ENCODE measurements around the gene GRK1.

The GRK1 gene

DNA sequence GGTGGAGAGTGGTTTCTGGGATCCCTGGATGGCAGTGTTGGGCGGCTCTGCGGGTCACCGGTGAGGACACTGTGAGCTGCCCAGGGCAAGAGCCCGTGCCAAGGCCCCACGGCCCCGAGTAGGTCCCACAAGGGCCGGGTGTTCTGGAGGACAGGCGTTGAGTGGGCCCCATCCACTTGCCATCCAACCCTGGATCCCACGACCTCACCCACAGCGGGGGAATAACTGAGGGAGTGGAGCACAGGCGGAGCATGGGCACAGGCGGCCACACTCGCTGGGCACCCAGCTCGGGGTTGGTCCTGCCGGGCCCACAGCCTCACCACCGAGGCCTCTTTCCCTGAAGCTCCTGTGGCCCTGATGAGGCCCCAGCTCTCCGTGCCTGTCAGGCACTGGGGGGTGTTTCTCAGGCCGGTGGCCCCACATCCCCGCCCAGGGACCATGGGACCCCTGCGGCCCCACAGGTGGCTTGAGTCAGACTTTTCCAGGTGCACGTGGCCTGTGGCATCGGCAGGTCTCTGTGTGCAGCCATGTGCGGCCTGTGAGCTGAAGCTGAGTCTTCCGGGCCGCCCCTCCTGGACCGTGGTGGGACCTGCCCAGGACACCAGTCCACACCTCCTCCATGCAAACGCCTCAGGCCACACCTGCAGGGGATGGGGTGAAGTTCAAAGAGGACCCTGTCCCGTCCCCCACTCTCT is 108.6 kb downstream of the GRK1 start:
- Histone ChIP-seq H3K36me3 (ENCODE audit: insufficient read depth, low read length) (no peaks in the 10 kb centered on the region), H3K9ac (ENCODE audit: insufficient read length) (no peak overlapping the region), H3K4me3 (no peak overlapping the region), H3K27ac (no peak overlapping the region), H3K9me3 (ENCODE audit: low read depth, low read length) (no peaks in the 10 kb centered on the region)
- no peak for DNase-seq (ENCODE audit: low read depth, low spot score)
- TF ChIP-seq FOXP2 (optimal IDR thresholded peaks at IDR 0.05; ENCODE audit: control extremely low read depth, extremely low read length, insufficient read depth): no peak
- TF ChIP-seq EZH2 (IDR thresholded peaks at IDR 0.05): no peak
- TF ChIP-seq POLR2AphosphoS5 (IDR thresholded peaks at IDR 0.05; ENCODE audit: borderline replicate concordance, low read depth, low read length): no peak

DNA sequence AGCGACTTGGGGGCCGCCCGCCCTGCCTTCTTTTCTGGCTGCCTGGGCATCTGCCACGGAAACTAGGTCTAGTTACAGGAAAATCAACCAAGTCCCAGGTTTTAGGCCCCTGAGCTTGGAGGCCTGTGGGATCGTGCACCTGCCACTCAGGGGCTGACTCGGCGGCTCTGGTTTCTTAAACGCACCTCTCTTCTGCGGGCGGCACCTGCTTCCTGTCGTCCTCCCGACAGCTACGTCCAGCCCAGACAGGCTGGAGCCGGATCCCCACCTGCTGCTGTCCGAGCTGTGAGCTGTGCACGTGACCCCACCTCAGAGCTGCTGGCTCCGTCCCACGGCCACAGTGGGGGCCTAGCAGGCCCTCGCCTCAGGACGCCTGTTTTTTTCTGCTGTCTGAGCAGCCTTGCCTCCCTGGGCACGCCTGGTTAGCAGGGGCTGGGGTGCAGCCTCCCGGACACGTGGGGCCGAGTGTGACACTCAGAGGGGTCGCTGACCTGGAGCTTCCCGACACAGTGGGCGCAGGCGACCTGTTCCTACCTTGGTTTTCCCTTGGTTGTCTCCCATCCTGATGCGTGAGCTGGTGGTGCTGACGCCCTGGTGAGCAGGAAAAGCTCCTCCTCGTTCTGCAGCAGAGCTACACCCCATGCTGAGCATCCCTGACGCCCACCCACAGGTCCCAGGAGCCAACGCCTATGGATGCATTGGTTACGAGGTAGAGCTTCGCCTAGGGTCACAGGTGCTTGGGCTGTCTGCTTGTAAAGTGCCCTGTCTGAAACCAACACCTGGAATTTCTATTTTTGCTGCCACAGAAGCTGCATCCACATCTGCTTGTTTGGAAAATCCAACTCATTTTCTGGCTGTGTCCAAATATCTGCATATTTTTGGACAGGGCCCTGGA is 109.5 kb downstream of the GRK1 start:
- Histone ChIP-seq H3K27ac (no peak overlapping the region), H3K9me3 (ENCODE audit: low read depth, low read length) (no peaks in the 10 kb centered on the region), H3K9ac (ENCODE audit: insufficient read length) (no peak overlapping the region), H3K36me3 (ENCODE audit: insufficient read depth, low read length) (no peaks in the 10 kb centered on the region), H3K4me3 (no peak overlapping the region)
- DNase-seq (ENCODE audit: low read depth, low spot score): no peak
- no peak for TF ChIP-seq POLR2AphosphoS5 (IDR thresholded peaks at IDR 0.05; ENCODE audit: borderline replicate concordance, low read depth, low read length)
- TF ChIP-seq EZH2 (IDR thresholded peaks at IDR 0.05): no peak
- no peak for TF ChIP-seq FOXP2 (optimal IDR thresholded peaks at IDR 0.05; ENCODE audit: control extremely low read depth, extremely low read length, insufficient read depth)

DNA sequence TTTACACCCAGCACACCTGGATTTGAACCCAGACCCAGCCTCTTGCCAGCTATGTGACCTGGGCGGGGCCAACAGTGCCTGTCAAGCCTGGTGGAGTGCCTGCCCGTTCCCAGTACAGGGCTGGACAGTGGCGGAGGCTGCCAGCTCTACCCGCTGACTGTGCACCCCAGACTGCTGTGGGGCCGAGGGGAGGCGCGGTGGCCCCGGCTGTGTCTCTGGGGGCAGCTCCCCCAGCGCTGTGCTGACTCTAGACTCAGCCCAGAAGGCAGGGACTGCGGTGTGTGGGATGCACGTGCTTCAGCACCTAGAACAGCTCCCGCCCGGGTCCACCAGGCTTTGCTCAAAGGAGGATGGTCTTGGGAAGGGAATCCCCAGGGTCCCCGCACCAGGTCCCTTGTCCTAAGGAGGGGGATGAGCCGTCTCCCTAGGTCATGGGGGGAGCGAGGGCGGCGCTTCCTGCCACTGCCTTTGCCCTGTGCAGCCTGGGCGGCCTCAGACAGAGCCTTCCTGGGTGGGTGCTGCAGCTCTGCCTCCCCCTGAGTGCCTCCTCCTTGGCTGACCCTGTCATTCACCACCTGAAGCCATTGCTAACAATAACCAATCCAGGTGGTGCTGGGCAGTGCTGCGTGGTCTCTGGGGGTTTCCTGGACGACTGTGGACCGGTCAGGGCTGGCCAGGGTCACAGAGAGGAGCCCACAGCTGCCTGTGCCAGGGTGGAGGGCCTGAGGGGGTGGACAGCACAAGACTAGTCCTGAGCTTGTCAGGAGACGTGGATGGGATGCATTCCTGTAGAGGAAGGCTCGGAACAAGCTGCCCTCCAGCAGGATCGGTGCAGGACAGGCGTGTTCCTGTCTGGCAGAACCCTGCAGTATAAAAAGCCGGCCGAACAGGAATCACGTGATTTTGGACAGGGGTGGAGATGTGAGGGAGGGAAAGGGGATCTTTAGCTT is 110.6 kb downstream of the GRK1 start:
- Histone ChIP-seq H3K9ac (ENCODE audit: insufficient read length) (no peak overlapping the region), H3K27ac (no peak overlapping the region), H3K9me3 (ENCODE audit: low read depth, low read length) (no peaks in the 10 kb centered on the region), H3K36me3 (ENCODE audit: insufficient read depth, low read length) (no peaks in the 10 kb centered on the region), H3K4me3 (no peak overlapping the region)
- TF ChIP-seq FOXP2 (optimal IDR thresholded peaks at IDR 0.05; ENCODE audit: control extremely low read depth, extremely low read length, insufficient read depth) (no peak), POLR2AphosphoS5 (IDR thresholded peaks at IDR 0.05; ENCODE audit: borderline replicate concordance, low read depth, low read length) (no peak), EZH2 (IDR thresholded peaks at IDR 0.05) (no peak)
- DNase-seq (ENCODE audit: low read depth, low spot score): no peak

DNA sequence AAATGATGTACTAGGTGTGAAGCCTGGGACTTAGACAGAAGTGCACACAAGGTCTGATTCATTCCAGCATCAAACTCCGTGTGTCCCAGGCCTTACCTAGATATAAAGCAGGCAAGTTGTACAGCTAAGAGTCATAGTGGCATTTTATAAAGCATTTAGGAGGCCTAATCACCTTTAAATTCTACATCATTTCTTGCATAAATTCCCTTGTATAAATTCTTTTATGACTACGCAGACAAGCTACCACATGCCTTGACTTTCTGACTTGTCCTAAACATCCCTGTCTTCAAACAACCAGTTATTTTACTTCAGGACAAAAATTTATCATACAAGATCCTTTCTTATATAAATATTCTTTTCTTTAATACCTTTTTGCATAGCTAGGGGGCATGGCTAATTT is 114.6 kb downstream of the GRK1 start:
- no peak for DNase-seq (ENCODE audit: low read depth, low spot score)

DNA sequence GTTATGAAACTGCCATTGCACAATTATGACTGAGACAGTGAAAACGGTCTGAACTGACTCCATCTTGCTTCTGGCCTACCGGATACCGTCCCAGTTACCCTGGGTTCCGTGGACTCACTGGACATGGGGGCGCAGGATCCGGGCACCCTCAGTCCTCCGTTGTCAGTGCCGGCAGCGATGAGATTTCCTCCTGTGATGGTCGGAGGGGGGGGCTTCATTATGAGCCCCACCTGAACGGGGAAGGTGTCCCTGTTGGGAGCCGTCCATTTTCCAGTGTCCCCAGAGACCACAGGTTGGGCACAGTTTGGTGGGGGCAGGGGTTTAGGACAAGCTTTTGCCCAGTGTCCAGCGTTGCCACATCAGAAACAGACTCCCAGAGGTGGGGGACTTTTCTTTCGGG is 115.5 kb downstream of the GRK1 start:
- no peak overlapping the region for H3K4me3 ChIP-seq
- H3K27ac ChIP-seq: no peak overlapping the region
- H3K36me3 ChIP-seq (ENCODE audit: insufficient read depth, low read length): no peaks in the 10 kb centered on the region
- no peak for DNase-seq (ENCODE audit: low read depth, low spot score)
- no peak for TF ChIP-seq FOXP2 (optimal IDR thresholded peaks at IDR 0.05; ENCODE audit: control extremely low read depth, extremely low read length, insufficient read depth)
- TF ChIP-seq POLR2AphosphoS5 (IDR thresholded peaks at IDR 0.05; ENCODE audit: borderline replicate concordance, low read depth, low read length): no peak
- no peak for TF ChIP-seq EZH2 (IDR thresholded peaks at IDR 0.05)
- H3K9ac ChIP-seq (ENCODE audit: insufficient read length): no peak overlapping the region
- no peaks in the 10 kb centered on the region for H3K9me3 ChIP-seq (ENCODE audit: low read depth, low read length)

More for the DNA sequence above, 114.6 kb downstream of the GRK1 start:
- Histone ChIP-seq H3K9me3 (ENCODE audit: low read depth, low read length) (no peaks in the 10 kb centered on the region), H3K36me3 (ENCODE audit: insufficient read depth, low read length) (no peaks in the 10 kb centered on the region), H3K9ac (ENCODE audit: insufficient read length) (no peak overlapping the region), H3K27ac (no peak overlapping the region), H3K4me3 (no peak overlapping the region)
- TF ChIP-seq FOXP2 (optimal IDR thresholded peaks at IDR 0.05; ENCODE audit: control extremely low read depth, extremely low read length, insufficient read depth): no peak
- no peak for TF ChIP-seq EZH2 (IDR thresholded peaks at IDR 0.05)
- no peak for TF ChIP-seq POLR2AphosphoS5 (IDR thresholded peaks at IDR 0.05; ENCODE audit: borderline replicate concordance, low read depth, low read length)

DNA sequence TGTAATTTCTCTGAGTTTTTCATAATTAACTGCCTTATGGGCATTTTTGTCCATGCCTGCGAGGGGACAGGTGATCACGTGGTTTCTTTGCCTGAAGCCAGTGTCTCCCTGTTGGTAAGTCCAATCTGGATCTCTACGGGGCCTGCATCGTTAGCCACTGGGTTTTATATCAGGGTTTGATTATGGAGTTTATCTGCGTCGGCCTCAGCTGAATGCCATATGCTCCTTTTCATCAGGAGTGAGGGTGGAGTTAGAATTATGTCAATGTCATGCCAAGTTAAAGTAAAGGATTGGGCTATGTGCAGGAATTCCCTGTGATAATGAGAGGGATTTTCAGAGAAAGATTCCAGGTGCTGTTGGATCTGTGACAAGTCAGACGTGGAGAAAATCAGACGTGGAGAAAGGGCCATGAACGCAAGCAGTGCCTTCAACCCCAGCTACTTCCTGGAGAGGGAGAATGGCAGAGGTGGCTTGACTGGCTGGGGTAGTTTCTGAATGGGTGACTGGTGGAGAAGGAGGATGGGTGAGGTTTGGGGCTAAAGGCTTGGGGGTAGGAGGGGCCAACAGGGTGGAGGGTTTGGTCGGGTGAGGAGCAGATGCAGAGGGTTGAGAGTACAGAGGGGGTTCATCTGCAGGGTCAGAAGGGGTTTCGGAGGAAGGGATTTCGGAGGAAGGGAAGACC is 116.3 kb downstream of the GRK1 start:
- DNase-seq (ENCODE audit: low read depth, low spot score): no peak
- TF ChIP-seq FOXP2 (optimal IDR thresholded peaks at IDR 0.05; ENCODE audit: control extremely low read depth, extremely low read length, insufficient read depth) (no peak), POLR2AphosphoS5 (IDR thresholded peaks at IDR 0.05; ENCODE audit: borderline replicate concordance, low read depth, low read length) (no peak), EZH2 (IDR thresholded peaks at IDR 0.05) (no peak)
- Histone ChIP-seq H3K4me3 (no peak overlapping the region), H3K27ac (no peak overlapping the region), H3K9ac (ENCODE audit: insufficient read length) (no peak overlapping the region), H3K9me3 (ENCODE audit: low read depth, low read length) (no peaks in the 10 kb centered on the region), H3K36me3 (ENCODE audit: insufficient read depth, low read length) (no peaks in the 10 kb centered on the region)

DNA sequence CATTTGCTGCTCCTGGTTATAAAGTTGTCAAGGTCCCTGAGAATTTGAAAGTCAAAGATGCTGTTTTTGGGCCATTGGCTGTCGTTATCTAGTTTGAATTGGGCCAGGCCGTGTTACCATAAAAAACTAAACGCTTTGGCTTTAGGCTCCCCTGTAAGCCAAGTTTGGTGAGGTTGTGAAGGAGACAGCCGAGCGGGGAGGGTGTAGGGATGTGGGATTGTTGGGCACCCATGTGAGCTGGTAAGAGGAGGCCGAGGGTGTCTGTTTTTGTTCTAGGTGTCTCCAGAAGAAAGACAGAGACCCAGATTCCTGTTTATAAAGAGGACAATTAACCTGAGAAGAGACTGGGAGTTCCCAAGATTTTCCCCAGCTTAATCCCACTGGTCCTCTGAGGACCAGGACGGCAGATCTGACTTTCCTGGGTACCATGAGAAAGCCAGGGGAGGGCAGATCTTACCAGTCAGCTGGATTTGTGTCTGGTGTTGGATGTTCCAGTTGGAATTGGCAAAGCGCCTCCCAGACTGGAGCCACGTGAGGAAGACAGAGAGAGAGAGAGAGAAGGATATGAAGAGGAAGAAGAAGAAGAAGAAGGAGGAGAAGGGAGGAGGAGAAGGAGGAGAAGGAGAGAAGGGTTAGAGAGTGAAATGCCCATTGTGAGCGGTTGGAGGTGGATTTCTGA is 117.1 kb downstream of the GRK1 start:
- no peak overlapping the region for H3K9ac ChIP-seq (ENCODE audit: insufficient read length)
- no peaks in the 10 kb centered on the region for H3K9me3 ChIP-seq (ENCODE audit: low read depth, low read length)
- no peaks in the 10 kb centered on the region for H3K36me3 ChIP-seq (ENCODE audit: insufficient read depth, low read length)
- H3K27ac ChIP-seq: no peak overlapping the region
- no peak for DNase-seq (ENCODE audit: low read depth, low spot score)
- no peak overlapping the region for H3K4me3 ChIP-seq
- TF ChIP-seq EZH2 (IDR thresholded peaks at IDR 0.05): no peak

All from SK-N-MC (cell line).